Astrocyte of the spinal cord (primary cell): ENCODE data around the gene SSR3.
"Not testable (repeated sequence)": the region's sequence is repeated elsewhere in the genome, so short reads cannot be mapped to it uniquely, and the experiment has no call there.

Source experiments
- DNase-seq: peaks from one replicate; pipeline ENCODE4 v3.0.0; 2011; ENCODE audit warnings: low read depth, low spot score
- H3K4me3 ChIP-seq: 2 replicates; pipeline ENCODE4 v1.5.1; 2011; ENCODE audit warnings: low read depth, mild to moderate bottlenecking, low read length, moderate library complexity
- CTCF ChIP-seq: IDR thresholded peaks from 2 replicates; pipeline ENCODE4 v1.5.1; 2012; ENCODE audit warnings: low read depth, mild to moderate bottlenecking, low read length, inconsistent platforms
- in situ Hi-C: cut with HindIII; loops from 2 replicates; pipeline ENCODE4 v1.10.0; 2017; ENCODE audit warnings: low sequenced_read_pairs

SSR3 gene

DNA sequence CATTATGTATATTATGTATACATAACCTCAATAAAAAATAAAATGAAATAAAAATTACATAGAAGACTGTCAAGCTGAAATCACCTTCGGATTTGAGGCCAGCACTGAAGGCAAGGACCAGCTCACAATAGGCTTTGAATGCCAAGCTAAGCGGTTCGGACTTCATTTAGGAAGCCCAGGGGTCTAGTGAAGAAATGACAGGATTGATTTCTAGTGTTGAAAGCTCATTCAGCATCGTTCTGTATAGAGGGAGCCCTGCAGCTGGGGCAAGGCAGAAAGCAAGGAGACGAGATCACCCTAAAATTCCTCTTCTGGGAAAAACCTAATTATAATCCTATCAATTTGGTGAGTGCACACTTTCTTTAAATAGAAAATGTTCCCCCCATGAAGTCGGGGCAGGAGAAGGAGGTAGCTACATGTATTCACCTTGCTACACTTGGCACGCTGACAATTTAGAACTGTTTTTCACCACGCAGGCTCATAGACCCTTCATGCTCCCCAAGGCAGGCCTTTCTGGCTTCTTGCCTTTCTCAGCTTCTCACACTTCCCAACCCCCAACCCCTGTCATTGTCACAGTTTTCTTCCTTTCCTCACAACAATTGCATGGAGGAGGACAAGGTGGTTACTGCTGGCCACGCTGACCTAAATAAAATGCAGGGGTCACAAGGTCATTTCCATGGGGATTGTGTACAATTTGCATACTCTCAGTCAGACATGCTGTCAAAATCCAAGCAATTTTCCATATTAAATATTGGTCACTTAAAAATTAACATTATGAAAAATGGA is 44.4 kb upstream of the SSR3 start:
- in situ Hi-C loops, result no loop called here
- no peak for TF ChIP-seq CTCF

GRCh38 chr3:156598413-156598812 is 43.5 kb upstream of the SSR3 start:
- in situ Hi-C loops, result no loop called here
- H3K4me3 ChIP-seq, result no peak overlapping the region
- no peak for DNase-seq
- TF ChIP-seq CTCF, result no peak

More for the DNA sequence above, 44.4 kb upstream of the SSR3 start:
- H3K4me3 ChIP-seq, result no peak overlapping the region
- no peak for DNase-seq

GRCh38 chr3:156594219-156594683 is 39.3 kb upstream of the SSR3 start:
- H3K4me3 ChIP-seq, result no peak overlapping the region
- in situ Hi-C loops, result no loop called here
- no peak for TF ChIP-seq CTCF
- no peak for DNase-seq

DNA sequence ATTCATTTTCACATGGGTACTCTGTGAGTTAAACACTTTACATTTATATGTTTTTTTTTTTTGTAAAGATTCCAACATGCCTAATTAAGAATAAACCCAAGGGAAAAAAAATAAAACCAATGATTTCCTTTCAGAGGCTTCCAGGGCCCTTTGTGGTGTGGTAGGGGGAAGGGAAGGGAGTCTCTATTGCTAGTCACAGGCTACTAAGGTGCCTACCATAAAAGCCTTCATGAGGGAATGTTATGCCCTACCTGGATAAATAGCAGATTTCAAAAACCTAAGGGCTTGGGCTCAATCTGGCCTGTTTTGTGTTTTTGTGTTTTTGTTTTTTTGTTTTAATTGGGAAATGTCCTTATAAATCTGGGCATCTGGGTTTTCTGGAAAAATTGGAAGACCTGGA is 38.9 kb upstream of the SSR3 start:
- H3K4me3 ChIP-seq, result no peak overlapping the region
- in situ Hi-C loops, result no loop called here
- TF ChIP-seq CTCF, result no peak
- DNase-seq, result no peak

GRCh38 chr3:156589806-156590205 is 34.9 kb upstream of the SSR3 start:
- DNase-seq, in situ Hi-C loops, H3K4me3 ChIP-seq: not testable (repeated sequence)

DNA sequence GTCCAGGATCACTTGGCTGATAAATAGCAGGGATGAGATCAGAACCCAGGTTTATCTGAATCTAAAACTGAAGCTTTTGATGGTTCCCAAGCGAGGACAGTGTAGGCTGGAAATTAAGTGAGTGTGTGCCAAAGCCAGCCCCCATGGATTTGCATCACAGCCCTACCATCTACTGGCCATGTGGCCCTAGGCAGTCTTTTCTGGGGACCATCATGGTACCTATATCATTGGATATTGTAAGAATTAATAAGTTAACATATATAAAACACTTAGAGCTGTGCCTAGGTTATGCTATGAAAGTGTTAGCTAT is 32.8 kb upstream of the SSR3 start:
- no peak for DNase-seq
- in situ Hi-C loops, result no loop called here
- no peak for TF ChIP-seq CTCF
- no peak overlapping the region for H3K4me3 ChIP-seq

DNA sequence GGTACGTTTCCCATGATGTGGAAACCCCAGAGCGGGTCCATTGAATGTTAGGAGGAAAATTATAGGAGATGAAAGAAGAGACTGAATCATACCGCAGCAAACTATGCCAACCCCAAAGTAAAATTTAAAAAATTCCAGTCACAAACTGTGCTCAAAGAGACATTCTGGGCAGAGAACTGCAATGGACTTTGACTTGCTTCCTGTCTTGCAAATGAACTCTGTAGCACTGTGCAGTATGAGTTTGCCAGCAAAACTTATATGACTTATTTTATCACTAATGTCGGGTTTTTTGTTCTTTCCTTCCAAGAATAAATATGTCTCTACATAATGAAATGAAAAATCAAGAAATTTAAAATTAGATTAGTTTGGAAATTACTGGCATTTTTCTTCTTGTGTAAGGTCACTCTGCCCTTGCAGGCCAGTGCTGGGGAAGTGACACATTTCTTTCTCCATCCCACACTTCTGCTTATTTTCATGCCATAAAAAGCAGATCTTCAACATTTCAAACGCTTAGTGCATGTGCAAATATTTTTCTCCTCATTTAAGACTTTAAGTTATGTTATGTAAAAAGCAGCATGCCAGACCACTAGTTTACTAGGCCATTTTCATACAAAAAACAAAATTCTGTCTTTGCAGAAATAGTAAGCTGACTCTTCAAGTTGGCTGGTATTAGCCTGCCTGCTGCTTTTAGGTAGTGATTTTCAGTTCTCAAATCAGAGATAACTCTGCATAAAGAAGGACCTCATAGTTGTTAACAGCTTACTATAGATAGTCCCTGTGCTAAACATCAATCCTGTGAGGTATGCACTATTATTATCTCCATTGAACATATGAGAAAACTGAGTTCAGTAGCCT is 32.2 kb upstream of the SSR3 start:
- no peak for TF ChIP-seq CTCF
- H3K4me3 ChIP-seq, result no peak overlapping the region
- no peak for DNase-seq
- in situ Hi-C loops, result no loop called here
